ENCODE data around the gene MLX.
"Not testable (repeated sequence)": the region's sequence is repeated elsewhere in the genome, so short reads cannot be mapped to it uniquely, and the experiment has no call there.

The MLX gene

GRCh38 chr17:42581744-42582270 is 14.9 kb downstream of the MLX start:
- DNase-seq, result no peak

GRCh38 chr17:42584880-42585279 is 18.0 kb downstream of the MLX start:
- no peak for DNase-seq

- no peak for DNase-seq
Observed at GRCh38 chr17:42585353-42585752, 18.5 kb downstream of the MLX start.

GRCh38 chr17:42586514-42587230 is 19.8 kb downstream of the MLX start:
- no peak for DNase-seq

- no peak for DNase-seq
Observed at GRCh38 chr17:42590886-42591285, 24.0 kb downstream of the MLX start.

GRCh38 chr17:42591411-42591810 is 24.5 kb downstream of the MLX start:
- no peak for DNase-seq

- no peak for DNase-seq
Observed at GRCh38 chr17:42596386-42596785, 29.5 kb downstream of the MLX start.

GRCh38 chr17:42598905-42599304 is 32.0 kb downstream of the MLX start:
- DNase-seq, result no peak

GRCh38 chr17:42603318-42603717 is 36.4 kb downstream of the MLX start:
- no peak for DNase-seq

- DNase-seq, result no peak
Observed at GRCh38 chr17:42607769-42608168, 40.9 kb downstream of the MLX start.

- no peak for DNase-seq
Observed at GRCh38 chr17:42608305-42609181, 41.6 kb downstream of the MLX start.

GRCh38 chr17:42609182-42609813 is 42.4 kb downstream of the MLX start, which contains the start of the genes RETREG3 and TUBG1:
Gene RETREG3, minus strand, starts transcription at chr17:42609374. Its CDS starts 50 bp downstream, at chr17:42609324.
Gene TUBG1, plus strand, starts transcription at chr17:42609683. Its CDS starts 55 bp downstream, at chr17:42609738.
- DNase-seq, result peak; percentile 99

- not testable (repeated sequence) for DNase-seq
Observed at GRCh38 chr17:42609814-42610801, 43.2 kb downstream of the MLX start.

- DNase-seq, result no peak
Observed at GRCh38 chr17:42612013-42612412, 45.1 kb downstream of the MLX start.

GRCh38 chr17:42613699-42614295 is 46.9 kb downstream of the MLX start:
- DNase-seq, result no peak

GRCh38 chr17:42617956-42618431 is 51.1 kb downstream of the MLX start:
- peak; percentile 33 for DNase-seq

GRCh38 chr17:42618442-42619150 is 51.7 kb downstream of the MLX start:
- peak; percentile 47 for DNase-seq

GRCh38 chr17:42621987-42622386 is 55.1 kb downstream of the MLX start:
- DNase-seq, result not testable (repeated sequence)
